Measurements from ENCODE around the gene ZFP14.
A peak's percentile ranks its signal among the peaks of the same experiment; 100 is the strongest.
"Not testable (repeated sequence)": the region's sequence is repeated elsewhere in the genome, so short reads cannot be mapped to it uniquely, and the experiment has no call there.

Gene ZFP14

DNA sequence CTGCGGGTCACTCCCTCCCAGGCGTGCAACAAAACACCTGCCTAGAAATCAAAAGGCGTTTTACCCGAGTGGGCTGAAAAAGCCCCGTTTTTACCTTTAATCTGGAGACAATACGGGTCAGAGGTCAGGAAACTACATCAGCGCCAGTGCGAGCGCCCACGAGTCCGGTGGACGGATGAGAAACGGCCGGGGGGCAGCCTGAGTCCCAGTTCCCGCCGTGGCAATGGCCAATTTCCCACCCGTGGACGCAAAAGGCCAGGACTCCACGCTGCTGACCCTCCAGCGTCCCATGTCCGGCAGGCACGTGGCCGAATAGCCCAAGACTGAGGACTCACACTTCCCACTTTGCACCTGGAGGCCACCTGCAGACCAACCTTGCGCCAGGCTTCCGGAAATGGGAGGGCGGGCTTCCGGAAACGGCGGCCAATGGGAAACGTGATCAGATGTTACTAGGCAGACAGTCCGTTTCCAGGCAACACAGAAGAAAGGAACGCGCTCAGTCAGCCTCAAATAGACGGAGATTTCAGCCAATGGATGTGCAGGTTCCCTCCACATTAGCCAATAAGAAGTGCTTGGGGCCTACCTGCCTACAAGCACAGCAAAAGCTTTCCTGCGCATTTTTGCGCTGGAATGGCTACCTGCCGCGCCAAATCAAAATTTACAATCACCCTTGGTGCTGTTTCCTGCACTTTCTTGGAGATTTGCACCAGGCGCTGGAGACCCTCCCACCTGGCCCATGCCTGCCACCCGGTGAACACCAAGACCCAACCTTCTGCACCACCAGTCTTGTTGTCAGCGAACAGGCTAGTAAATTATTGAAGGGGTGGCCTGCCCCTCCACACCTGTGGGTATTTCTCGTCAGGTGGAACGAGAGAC is 47.4 kb downstream of the ZFP14 start:
- peak; percentile 80 to 82 for DNase-seq (ENCODE audit: low read depth in 2 of 2)

DNA sequence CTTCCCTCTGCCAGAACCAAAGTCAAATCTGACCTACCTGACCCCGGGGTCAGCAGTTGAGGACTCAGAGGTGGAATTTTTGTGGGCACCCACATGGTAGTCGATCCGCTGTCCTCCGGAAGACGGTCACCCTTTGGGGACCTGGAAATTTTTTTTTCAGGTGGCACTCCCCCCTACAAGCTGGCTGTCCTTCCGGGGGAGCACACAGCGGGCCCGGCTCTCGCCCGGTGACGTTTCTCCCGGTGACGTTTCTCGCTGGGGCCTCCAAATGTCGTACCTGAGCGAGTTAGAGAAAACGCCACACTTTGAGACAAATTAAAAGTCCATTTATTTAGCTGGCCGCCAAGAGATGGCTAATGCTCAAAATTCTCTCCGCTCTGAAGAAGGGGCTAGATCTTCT is 48.8 kb downstream of the ZFP14 start:
- no peak for DNase-seq (ENCODE audit: low read depth in 2 of 2)

DNA sequence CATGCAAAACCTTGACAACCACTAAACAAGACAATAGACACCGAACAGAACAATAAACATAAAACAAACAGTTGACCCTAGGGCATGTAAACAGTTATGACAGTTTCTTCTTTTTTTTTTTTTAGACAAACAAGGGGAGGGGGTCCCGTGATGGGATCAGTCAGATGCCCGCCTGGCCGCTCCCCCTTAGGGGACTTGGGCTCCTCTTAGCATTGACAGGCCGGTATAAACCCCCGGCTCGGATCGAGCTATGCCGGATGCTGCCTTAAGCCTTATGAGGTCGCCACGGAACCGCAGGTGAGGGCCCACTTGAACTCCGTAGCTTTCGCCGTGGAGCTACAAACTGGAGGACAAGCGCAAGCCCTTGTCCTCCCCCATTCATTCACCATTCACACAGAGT is 49.5 kb downstream of the ZFP14 start:
- not testable (repeated sequence) for DNase-seq (ENCODE audit: low read depth in 2 of 2)

DNA sequence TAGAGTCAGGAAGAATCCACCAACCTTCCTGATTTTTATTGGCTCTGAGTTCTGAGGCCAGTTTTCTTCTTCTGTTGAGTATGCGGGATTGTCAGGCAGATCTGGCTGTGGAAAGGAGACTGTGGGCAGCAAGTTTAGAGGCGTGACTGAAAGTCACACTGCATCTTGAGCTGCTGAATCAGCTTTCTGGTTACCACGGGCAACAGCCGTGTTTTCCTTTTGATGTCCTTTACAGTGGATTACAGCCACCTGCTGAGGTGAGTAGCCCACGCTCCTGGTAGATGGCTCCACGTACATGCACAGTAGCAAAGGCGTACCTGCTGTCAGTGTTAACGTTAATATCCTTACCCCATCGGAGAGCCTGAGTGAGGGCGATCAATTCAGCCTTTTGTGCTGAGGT is 52.4 kb downstream of the ZFP14 start:
- DNase-seq (ENCODE audit: low read depth in 2 of 2): not testable (repeated sequence)

DNA sequence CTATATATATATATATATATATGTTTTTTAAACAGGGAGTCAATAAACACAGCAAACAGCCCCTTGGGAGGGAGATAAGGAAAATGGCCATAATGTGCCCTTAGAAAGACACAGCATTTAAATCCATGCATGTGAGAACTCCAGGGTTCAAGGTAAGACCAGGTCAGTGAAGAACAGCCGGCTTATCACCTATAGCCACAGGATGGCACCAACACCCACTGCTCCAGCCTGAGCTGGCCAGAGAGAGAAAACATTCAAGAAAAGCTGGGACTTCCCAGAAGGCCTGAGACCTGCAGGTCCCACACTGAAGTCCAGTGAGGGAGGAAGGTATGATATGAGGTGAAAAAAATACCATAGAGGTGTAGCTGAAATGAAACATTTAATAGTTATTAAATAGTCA is 63.8 kb downstream of the ZFP14 start:
- DNase-seq (ENCODE audit: low read depth in 2 of 2): not testable (repeated sequence)

DNA sequence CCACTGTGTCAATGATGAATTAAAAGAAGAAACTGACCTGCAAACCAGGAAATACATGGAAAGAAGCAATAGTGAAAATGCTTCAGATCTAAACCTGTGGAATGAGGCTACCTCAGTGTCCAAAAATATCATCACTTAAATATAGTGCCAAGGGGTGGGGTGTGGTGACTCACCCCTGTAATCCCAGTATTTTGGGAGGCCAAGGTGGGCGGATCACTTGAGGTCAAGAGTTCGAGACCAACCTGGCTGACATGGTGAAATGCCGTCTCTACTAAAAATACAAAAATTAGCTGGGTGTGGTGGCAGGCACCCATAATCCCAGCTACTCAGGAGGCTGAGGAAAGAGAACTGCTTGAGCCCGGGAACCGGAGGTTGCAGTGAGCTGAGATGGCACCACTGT is 64.9 kb downstream of the ZFP14 start:
- DNase-seq (ENCODE audit: low read depth in 2 of 2): not testable (repeated sequence)

DNA sequence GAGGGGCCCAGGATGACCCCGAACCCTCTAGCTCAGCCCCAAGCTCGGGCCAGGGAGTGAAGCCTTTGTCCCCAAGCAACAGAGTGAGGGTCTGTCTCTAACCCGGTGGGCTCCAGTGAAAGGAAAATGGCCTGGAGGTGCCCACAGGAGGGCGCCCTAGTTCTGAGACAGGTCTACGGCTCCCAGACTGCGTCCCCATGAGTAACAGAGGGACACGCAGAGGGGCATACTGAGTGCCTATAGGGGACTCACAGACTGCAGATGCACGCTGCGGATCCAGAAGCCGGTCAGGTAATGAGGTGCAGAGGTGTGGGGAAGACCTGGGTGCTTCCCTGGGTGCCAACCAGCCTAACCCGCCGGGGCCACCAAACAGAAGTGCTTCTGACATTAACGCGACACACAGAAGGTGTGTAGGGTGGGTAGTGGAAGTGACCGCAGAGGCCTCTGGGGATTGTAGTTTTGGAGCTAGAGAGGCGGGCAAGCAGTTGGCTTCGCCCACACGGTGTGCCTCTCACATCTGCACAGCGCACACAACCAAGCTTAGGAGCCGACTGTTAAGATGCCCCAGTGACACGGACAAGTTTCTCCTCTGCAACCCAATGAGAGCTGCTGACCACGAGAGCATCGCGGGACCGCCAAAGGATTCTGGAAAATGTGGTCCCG is 67.8 kb downstream of the ZFP14 start:
- not testable (repeated sequence) for DNase-seq (ENCODE audit: low read depth in 2 of 2)

DNA sequence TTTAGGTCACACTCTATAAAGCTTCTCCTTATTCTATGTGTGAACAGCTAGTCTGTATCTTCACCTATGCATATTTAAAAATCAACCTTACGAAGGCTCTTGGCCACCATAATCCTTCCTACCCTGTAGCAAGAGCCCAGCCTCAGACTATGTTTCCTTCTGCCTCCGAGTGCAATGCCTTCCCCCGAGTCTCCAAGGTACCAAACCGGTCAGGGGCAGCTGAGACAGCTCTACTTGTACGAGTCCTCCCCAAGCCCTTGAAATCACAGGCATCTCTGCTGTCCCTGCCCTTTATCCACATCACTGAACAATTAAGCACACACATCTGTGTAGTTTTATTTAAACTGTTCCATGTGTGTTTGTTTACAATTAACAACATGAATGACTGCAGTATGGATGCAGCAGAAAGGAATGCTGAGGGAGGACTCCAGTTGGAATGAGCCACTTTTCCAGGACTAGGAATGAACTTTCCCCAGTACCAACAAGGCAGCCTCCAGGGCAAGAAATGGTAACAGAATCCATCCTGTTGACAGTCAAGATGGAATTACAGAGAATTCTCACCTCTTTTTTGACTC is 68.5 kb downstream of the ZFP14 start:
- not testable (repeated sequence) for DNase-seq (ENCODE audit: low read depth in 2 of 2)

DNA sequence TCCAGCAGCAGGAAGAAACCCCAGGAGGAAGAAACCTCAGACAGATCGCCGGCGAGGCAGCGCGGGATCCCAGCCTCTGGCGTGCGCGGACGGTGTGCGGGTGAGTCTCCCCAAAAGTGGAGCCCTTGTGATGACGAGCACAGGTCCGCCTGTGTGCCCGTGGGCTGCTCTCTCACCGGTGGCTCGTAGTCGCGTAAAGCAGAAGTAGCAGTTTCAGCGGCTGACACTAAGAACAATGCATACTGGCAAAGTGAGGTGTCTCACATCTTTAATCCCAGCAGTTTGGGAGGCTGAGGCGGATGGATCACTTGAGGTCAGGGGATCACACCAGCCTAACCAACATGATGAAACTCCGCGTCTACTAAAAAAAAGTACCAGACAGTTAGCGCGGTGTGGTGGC is 69.2 kb downstream of the ZFP14 start:
- not testable (repeated sequence) for DNase-seq (ENCODE audit: low read depth in 2 of 2)

DNA sequence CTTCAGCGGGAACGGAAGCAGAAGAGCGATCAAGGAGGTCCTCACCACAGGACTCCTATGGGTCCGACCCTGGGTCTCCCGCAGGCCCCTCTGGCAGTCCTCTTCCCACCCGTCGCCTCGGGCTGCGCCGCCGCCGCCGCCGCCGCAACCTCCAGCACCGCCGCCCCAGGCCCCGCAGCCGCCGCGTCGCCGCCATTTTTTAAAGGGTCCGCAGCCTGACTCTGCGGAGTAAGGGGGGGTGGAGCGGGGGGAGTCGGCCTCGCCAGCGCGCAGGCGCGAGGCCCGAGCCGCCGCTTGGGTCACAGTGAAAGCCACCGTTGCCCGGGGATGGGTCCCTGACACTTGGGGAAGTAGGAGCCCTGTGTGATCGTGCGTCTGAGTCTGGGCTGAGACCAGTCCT is 69.7 kb downstream of the ZFP14 start:
- not testable (repeated sequence) for DNase-seq (ENCODE audit: low read depth in 2 of 2)

DNA sequence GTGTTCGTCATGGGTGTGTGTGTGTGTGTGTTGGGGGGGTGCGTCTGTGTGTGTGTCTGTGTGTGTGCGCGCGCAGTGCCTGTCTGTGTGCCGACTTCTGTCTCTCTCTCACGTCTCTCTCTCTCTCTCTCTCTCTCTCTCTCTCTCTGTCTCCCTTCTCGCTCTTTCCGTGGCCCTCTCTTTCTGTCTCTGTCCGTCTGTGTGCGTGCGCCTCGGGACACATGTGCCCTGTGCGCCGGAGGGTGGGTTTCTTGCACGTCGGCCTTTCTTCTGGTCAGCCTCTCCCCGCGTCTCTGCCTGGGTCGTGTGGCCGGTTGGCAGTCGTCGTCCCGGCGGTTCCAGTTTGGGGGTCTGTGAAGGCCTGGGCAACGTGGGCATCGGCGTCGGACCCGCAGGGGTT is 86.7 kb downstream of the ZFP14 start:
- not testable (repeated sequence) for DNase-seq (ENCODE audit: low read depth in 2 of 2)
